PC-9 (cell line): ENCODE data around the gene MYO1G. TPM values are rescaled to one million over a fixed set of nuclear protein-coding genes. Genes with fewer than 3 reads are reported as not detected.

Experiments used
- BruUV-seq: library from RNA; stranded (reverse); fragments of 400-500 nt; replicated peaks from 2 replicates; lab custom pipeline; 2021; lab: Mats Ljungman, UMichigan
- CTCF ChIA-PET: fragments of 300-600 bp; sonication (Branson Sonifier 250); formaldehyde crosslinking; loops from one replicate; lab custom pipeline; 2022; ENCODE audit warnings: antibody characterized with exemption; lab: Charles Lee
- POLR2A ChIA-PET: fragments of 300-600 bp; sonication (Branson Sonifier 250); formaldehyde crosslinking; loops from one replicate; lab custom pipeline; 2022; ENCODE audit warnings: antibody characterized with exemption; ENCODE audit not compliant: unreplicated experiment; lab: Charles Lee
- DNase-seq, 2 experiments: peaks; one replicate each; pipeline versions ENCODE4 v3.0.0 to v3.0.0-alpha.2; 2015 to 2022; ENCODE audit warnings: mixed read lengths in 1 of 2
- H2AFZ ChIP-seq: fragments of 200-600 bp; sonication (generic); 2 replicates; pipeline ENCODE4 v1.8.1; 2017; ENCODE audit warnings: antibody characterized with exemption
- H3F3A ChIP-seq: fragments of 200-600 bp; sonication (generic); 2 replicates; pipeline ENCODE4 v1.8.1; 2017; ENCODE audit warnings: antibody characterized with exemption, mild to moderate bottlenecking, low read depth; ENCODE audit not compliant: insufficient read depth
- H3K27ac ChIP-seq: fragments of 200-600 bp; sonication (generic); 2 replicates; pipeline ENCODE4 v1.6.1; 2016; ENCODE audit warnings: mixed run types
- H3K27me3 ChIP-seq: fragments of 200-600 bp; sonication (generic); 2 replicates; pipeline ENCODE4 v1.6.1; 2016; ENCODE audit warnings: low read depth, mixed run types; ENCODE audit not compliant: insufficient read depth
- H3K36me3 ChIP-seq: fragments of 200-600 bp; sonication (generic); 2 replicates; pipeline ENCODE4 v1.6.1; 2016; ENCODE audit warnings: low read depth, mixed run types
- H3K4me1 ChIP-seq: fragments of 200-600 bp; sonication (generic); replicated peaks from 2 replicates; pipeline ENCODE4 v1.6.1; 2016; ENCODE audit warnings: mixed run types; ENCODE audit not compliant: insufficient read depth
- H3K4me2 ChIP-seq: fragments of 200-600 bp; sonication (generic); 2 replicates; pipeline ENCODE4 v1.6.1; 2017; ENCODE audit warnings: mixed run types
- H3K4me3 ChIP-seq: fragments of 200-600 bp; sonication (generic); 2 replicates; pipeline ENCODE4 v1.6.1; 2016; ENCODE audit warnings: mixed run types
- H3K79me2 ChIP-seq: fragments of 200-600 bp; sonication (generic); 2 replicates; pipeline ENCODE4 v1.6.1; 2017; ENCODE audit warnings: low read depth, mixed run types
- H3K9me2 ChIP-seq: fragments of 200-600 bp; sonication (generic); 2 replicates; pipeline ENCODE4 v1.8.1; 2017; ENCODE audit warnings: mild to moderate bottlenecking; ENCODE audit not compliant: insufficient read depth
- H3K9me3 ChIP-seq: fragments of 200-600 bp; sonication (generic); 2 replicates; pipeline ENCODE4 v1.8.1; 2016; ENCODE audit warnings: low read depth; ENCODE audit not compliant: insufficient read depth
- H4K20me1 ChIP-seq: fragments of 200-600 bp; sonication (generic); 2 replicates; pipeline ENCODE4 v1.8.1; 2017; ENCODE audit not compliant: insufficient read depth
- CTCF ChIP-seq: fragments of 200-600 bp; sonication (generic); conservative IDR thresholded peaks from 2 replicates; pipeline ENCODE4 v1.6.1; 2017; ENCODE audit warnings: mixed run types, antibody characterized with exemption, mild to moderate bottlenecking, moderate library complexity
- EZH2 ChIP-seq: fragments of 200-600 bp; sonication (generic); IDR thresholded peaks from 2 replicates; pipeline ENCODE4 v1.8.0; 2017; ENCODE audit warnings: antibody characterized with exemption, low read depth
- intact Hi-C: fragments of 100-400 bp; cut with micrococcal nuclease; formaldehyde crosslinking; loops from one replicate; pipeline ENCODE4 v1.10.0; 2022; ENCODE audit not compliant: unreplicated experiment
- total RNA-seq: library from RNA; stranded (reverse); gene quantifications from 2 replicates; pipeline ENCODE4 v1.2.3, GENCODE V29; 2021

MYO1G gene
- total RNA-seq, 1 experiment from 2014 or later: 0.24 TPM

- H3K27me3 ChIP-seq: no peaks in the 10 kb centered on the region
Measured at GRCh38 chr7:44989132-44989531, 10.3 kb upstream of the MYO1G start.

GRCh38 chr7:44988701-44989100, 9.9 kb upstream of the MYO1G start:
- TF ChIP-seq EZH2 (no peak), CTCF (no peak)
- Histone ChIP-seq H3K4me3 (no peak overlapping the region), H3K27ac (no peak overlapping the region), H2AFZ (no peak overlapping the region), H3K4me1 (peaks cover 25% of the 10 kb centered on the region), H3K36me3 (peaks cover 24% of the 10 kb centered on the region), H3K4me2 (no peak overlapping the region), H3K9me3 (no peaks in the 10 kb centered on the region), H4K20me1 (peaks cover 19% of the 10 kb centered on the region), H3K27me3 (no peaks in the 10 kb centered on the region), H3K79me2 (peaks cover 40% of the 10 kb centered on the region), H3K9me2 (no peaks in the 10 kb centered on the region), H3F3A (peaks cover 38% of the 10 kb centered on the region)
- ChIA-PET CTCF (interaction anchor here (0.6 kb wide), 1 partner anchor 360 kb away, joined by 3 read pairs; no protein-coding TSS in a partner anchor), POLR2A (interaction anchor here (0.7 kb wide), 1 partner anchor 103 kb away, joined by 5 read pairs; no protein-coding TSS in a partner anchor)
- no TSS peak for BruUV-seq
- intact Hi-C loops: loop anchor here (10.0 kb wide), 2 partner anchors 134 to 404 kb away; partner anchors contain the start of gene TMED4
- no peak for DNase-seq

More at GRCh38 chr7:44989132-44989531, 10.3 kb upstream of the MYO1G start:
- TF ChIP-seq CTCF (no peak), EZH2 (no peak)
- Histone ChIP-seq H3K36me3 (peaks cover 20% of the 10 kb centered on the region), H3K9me3 (no peaks in the 10 kb centered on the region), H3K79me2 (peaks cover 36% of the 10 kb centered on the region), H3K4me1 (peaks cover 22% of the 10 kb centered on the region), H4K20me1 (peaks cover 15% of the 10 kb centered on the region), H3K9me2 (no peaks in the 10 kb centered on the region), H2AFZ (no peak overlapping the region), H3F3A (peaks cover 34% of the 10 kb centered on the region), H3K27ac (no peak overlapping the region), H3K4me3 (no peak overlapping the region), H3K4me2 (no peak overlapping the region)
- POLR2A ChIA-PET: interaction anchor here (0.6 to 0.7 kb wide), 3 partner anchors 10 to 134 kb away, joined by 3 to 10 read pairs (median 5); no protein-coding TSS in a partner anchor
- intact Hi-C loops: loop anchor here (10.0 kb wide), 2 partner anchors 134 to 404 kb away; partner anchors contain the start of gene TMED4
- CTCF ChIA-PET: interaction anchor here (0.6 kb wide), 1 partner anchor 361 kb away, joined by 3 read pairs; no protein-coding TSS in a partner anchor
- no peak for DNase-seq
- no TSS peak for BruUV-seq

GRCh38 chr7:44987996-44988395, 9.2 kb upstream of the MYO1G start:
- H3K79me2 ChIP-seq: peaks cover 48% of the 10 kb centered on the region
- H3K27me3 ChIP-seq: no peaks in the 10 kb centered on the region
- H3K9me2 ChIP-seq: no peaks in the 10 kb centered on the region
- TF ChIP-seq CTCF (no peak), EZH2 (no peak)
- peak overlapping the region; percentile 95; the same call in 1 of the 2 replicates for H3K4me3 ChIP-seq
- H3F3A ChIP-seq: peaks cover 45% of the 10 kb centered on the region
- no peak overlapping the region for H2AFZ ChIP-seq
- peaks cover 23% of the 10 kb centered on the region for H4K20me1 ChIP-seq
- peaks cover 31% of the 10 kb centered on the region for H3K36me3 ChIP-seq
- intact Hi-C loops: loop anchor here (10.0 kb wide), 2 partner anchors 133 to 403 kb away; partner anchors contain the start of gene TMED4
- CTCF ChIA-PET: interaction anchor here (0.6 kb wide), 1 partner anchor 903 kb away, joined by 8 read pairs; no protein-coding TSS in a partner anchor
- POLR2A ChIA-PET: no interaction called here
- no peak for DNase-seq
- H3K9me3 ChIP-seq: no peaks in the 10 kb centered on the region
- no peak overlapping the region for H3K27ac ChIP-seq
- H3K4me1 ChIP-seq: peaks cover 25% of the 10 kb centered on the region
- BruUV-seq: no TSS peak
- peak overlapping the region; percentile 98 for H3K4me2 ChIP-seq
